H7 (cell line): Measurements from ENCODE around the gene BANP. TPM values are rescaled to one million over a fixed set of nuclear protein-coding genes. Genes with fewer than 3 reads are reported as not detected.
A peak's percentile ranks its signal among the peaks of the same experiment; 100 is the strongest.
"Not testable (repeated sequence)": the region's sequence is repeated elsewhere in the genome, so short reads cannot be mapped to it uniquely, and the experiment has no call there.

Experiments used
- DNase-seq: peaks from one replicate; pipeline ENCODE4 v3.0.0; 2012
- H3K27me3 ChIP-seq: 2 replicates; pipeline ENCODE4 v1.6.0; 2011; ENCODE audit warnings: mild to moderate bottlenecking, low read length; ENCODE audit not compliant: control insufficient read depth, insufficient read depth
- H3K36me3 ChIP-seq: replicated peaks from 2 replicates; pipeline ENCODE4 v1.5.1; 2011; ENCODE audit warnings: low read length; ENCODE audit not compliant: control insufficient read depth, insufficient read depth
- H3K4me3 ChIP-seq: 2 replicates; pipeline ENCODE4 v1.5.1; 2011; ENCODE audit warnings: low read depth, mild to moderate bottlenecking, control low read depth, low read length, moderate library complexity; ENCODE audit not compliant: insufficient read depth
- total RNA-seq: library from RNA; depleted of rRNA; stranded (reverse); fragments of >200 nt; shearing (Covaris generic); gene quantifications from 2 replicates; pipeline ENCODE4 v1.2.3, GENCODE V29; 2014

The BANP gene
- total RNA-seq, 1 experiment from 2014 or later: 39.3 TPM

GRCh38 chr16:87921236-87921773 is 29.9 kb upstream of the BANP start:
- H3K27me3 ChIP-seq: no peaks in the 10 kb centered on the region
- DNase-seq: no peak
- no peaks in the 10 kb centered on the region for H3K36me3 ChIP-seq
- H3K4me3 ChIP-seq: no peak overlapping the region

- Histone ChIP-seq H3K36me3 (no peaks in the 10 kb centered on the region), H3K27me3 (no peaks in the 10 kb centered on the region), H3K4me3 (no peak overlapping the region)
- DNase-seq: no peak
These were observed 28.9 kb upstream of the BANP start for GRCh38 chr16:87922250-87922871.

GRCh38 chr16:87924041-87924810 is 27.0 kb upstream of the BANP start:
- H3K4me3 ChIP-seq: no peak overlapping the region
- DNase-seq: peak; percentile 67
- no peaks in the 10 kb centered on the region for H3K36me3 ChIP-seq
- H3K27me3 ChIP-seq: no peaks in the 10 kb centered on the region

GRCh38 chr16:87924811-87925670 is 26.2 kb upstream of the BANP start:
- no peak overlapping the region for H3K4me3 ChIP-seq
- no peaks in the 10 kb centered on the region for H3K27me3 ChIP-seq
- peak; percentile 65 for DNase-seq
- no peaks in the 10 kb centered on the region for H3K36me3 ChIP-seq

- no peaks in the 10 kb centered on the region for H3K36me3 ChIP-seq
- no peak for DNase-seq
- no peak overlapping the region for H3K4me3 ChIP-seq
- H3K27me3 ChIP-seq: no peaks in the 10 kb centered on the region
These were observed 24.7 kb upstream of the BANP start for GRCh38 chr16:87926246-87927194.

GRCh38 chr16:87927195-87927562 is 24.1 kb upstream of the BANP start:
- no peak overlapping the region for H3K4me3 ChIP-seq
- DNase-seq: peak; percentile 75
- H3K27me3 ChIP-seq: no peaks in the 10 kb centered on the region
- H3K36me3 ChIP-seq: no peaks in the 10 kb centered on the region

GRCh38 chr16:87929986-87930385 is 21.2 kb upstream of the BANP start:
- no peaks in the 10 kb centered on the region for H3K27me3 ChIP-seq
- H3K4me3 ChIP-seq: no peak overlapping the region
- no peaks in the 10 kb centered on the region for H3K36me3 ChIP-seq
- no peak for DNase-seq

- Histone ChIP-seq H3K36me3 (no peaks in the 10 kb centered on the region), H3K27me3 (no peaks in the 10 kb centered on the region), H3K4me3 (no peak overlapping the region)
- DNase-seq: peak; percentile 87
These were observed 20.8 kb upstream of the BANP start for GRCh38 chr16:87930456-87930855.

GRCh38 chr16:87931504-87931903 is 19.7 kb upstream of the BANP start:
- Histone ChIP-seq H3K4me3 (no peak overlapping the region), H3K36me3 (no peaks in the 10 kb centered on the region), H3K27me3 (no peaks in the 10 kb centered on the region)
- no peak for DNase-seq

GRCh38 chr16:87932475-87933139 is 18.6 kb upstream of the BANP start:
- H3K36me3 ChIP-seq, H3K4me3 ChIP-seq, DNase-seq, H3K27me3 ChIP-seq: not testable (repeated sequence)

GRCh38 chr16:87933140-87933495 is 18.1 kb upstream of the BANP start:
- H3K36me3 ChIP-seq: no peaks in the 10 kb centered on the region
- no peak for DNase-seq
- H3K4me3 ChIP-seq: no peak overlapping the region
- no peaks in the 10 kb centered on the region for H3K27me3 ChIP-seq

GRCh38 chr16:87934752-87935425 is 16.3 kb upstream of the BANP start:
- DNase-seq, H3K4me3 ChIP-seq, H3K36me3 ChIP-seq, H3K27me3 ChIP-seq: not testable (repeated sequence)

GRCh38 chr16:87936016-87936374 is 15.2 kb upstream of the BANP start:
- H3K36me3 ChIP-seq, H3K27me3 ChIP-seq, DNase-seq, H3K4me3 ChIP-seq: not testable (repeated sequence)
